ENCODE results near the gene CDR2L. TPM values are rescaled to one million over a fixed set of nuclear protein-coding genes. Genes with fewer than 3 reads are reported as not detected.

Gene CDR2L
- total RNA-seq, 1 donor from 2014 or later: 34.9 TPM

GRCh38 chr17:75032720-75033280 is 45.4 kb downstream of the CDR2L start:
- Mint-ChIP-seq H3K27me3 (peaks cover 22% of the 10 kb centered on the region), H3K36me3 (peaks cover 3% of the 10 kb centered on the region), H3K27ac (peak overlapping the region; percentile 100), H3K4me3 (peak overlapping the region; percentile 94), H3K9me3 (no peaks in the 10 kb centered on the region), H3K4me1 (ENCODE audit: unreplicated experiment) (peaks cover 17% of the 10 kb centered on the region)
- no peak for DNase-seq (ENCODE audit: extremely low spot score, unreplicated experiment)
- TF ChIP-seq, protein P1, sequence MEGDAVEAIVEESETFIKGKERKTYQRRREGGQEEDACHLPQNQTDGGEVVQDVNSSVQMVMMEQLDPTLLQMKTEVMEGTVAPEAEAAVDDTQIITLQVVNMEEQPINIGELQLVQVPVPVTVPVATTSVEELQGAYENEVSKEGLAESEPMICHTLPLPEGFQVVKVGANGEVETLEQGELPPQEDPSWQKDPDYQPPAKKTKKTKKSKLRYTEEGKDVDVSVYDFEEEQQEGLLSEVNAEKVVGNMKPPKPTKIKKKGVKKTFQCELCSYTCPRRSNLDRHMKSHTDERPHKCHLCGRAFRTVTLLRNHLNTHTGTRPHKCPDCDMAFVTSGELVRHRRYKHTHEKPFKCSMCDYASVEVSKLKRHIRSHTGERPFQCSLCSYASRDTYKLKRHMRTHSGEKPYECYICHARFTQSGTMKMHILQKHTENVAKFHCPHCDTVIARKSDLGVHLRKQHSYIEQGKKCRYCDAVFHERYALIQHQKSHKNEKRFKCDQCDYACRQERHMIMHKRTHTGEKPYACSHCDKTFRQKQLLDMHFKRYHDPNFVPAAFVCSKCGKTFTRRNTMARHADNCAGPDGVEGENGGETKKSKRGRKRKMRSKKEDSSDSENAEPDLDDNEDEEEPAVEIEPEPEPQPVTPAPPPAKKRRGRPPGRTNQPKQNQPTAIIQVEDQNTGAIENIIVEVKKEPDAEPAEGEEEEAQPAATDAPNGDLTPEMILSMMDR (conservative IDR thresholded peaks at IDR 0.05): no peak

DNA sequence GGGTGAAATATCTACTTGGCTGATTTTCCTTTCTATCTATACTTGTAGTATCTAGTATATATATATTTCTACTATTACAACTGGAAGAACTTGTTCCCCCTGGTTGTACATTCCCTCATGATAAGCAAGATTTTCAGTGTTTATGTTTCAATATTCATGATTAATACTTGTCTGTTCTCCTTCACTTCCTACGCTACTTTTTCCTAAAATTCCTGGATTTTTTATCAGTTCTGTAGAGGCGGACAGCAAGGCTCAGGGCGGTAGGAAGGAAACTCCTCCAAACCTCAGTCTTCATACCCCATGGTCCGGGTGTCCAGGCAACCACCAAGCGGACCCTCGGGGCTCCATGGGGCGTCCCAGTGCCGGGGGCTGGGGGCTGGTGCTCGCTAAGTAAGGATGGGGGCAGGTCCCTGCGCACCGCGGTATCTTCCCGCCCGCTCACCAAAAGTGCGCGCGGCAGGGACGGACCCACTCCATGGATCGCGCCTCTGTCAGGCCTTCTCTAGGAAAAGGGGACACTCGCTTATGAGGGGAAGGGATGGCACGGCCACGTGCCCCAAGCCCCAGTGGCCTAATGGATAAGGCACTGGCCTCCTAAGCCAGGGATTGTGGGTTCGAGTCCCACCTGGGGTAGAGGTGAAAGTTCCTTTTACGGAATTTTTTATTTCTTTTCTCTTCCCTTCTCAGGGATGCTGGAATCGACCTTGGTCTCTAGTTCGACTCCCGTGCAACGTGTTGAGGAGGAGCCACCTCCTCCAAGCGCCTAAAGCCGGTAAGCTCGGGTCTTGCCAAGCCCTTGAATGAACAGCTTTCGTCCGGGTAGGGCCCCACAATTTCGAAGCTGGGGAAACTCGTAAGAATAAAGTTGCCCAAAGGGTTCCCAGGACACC is 46.2 kb downstream of the CDR2L start:
- Mint-ChIP-seq H3K4me3 (peak overlapping the region; percentile 94), H3K27me3 (peaks cover 22% of the 10 kb centered on the region), H3K27ac (peak overlapping the region; percentile 100), H3K4me1 (ENCODE audit: unreplicated experiment) (peaks cover 17% of the 10 kb centered on the region), H3K9me3 (no peaks in the 10 kb centered on the region), H3K36me3 (peaks cover 3% of the 10 kb centered on the region)
- peak; percentile 99 for DNase-seq (ENCODE audit: extremely low spot score, unreplicated experiment)
- TF ChIP-seq, protein P1 (conservative IDR thresholded peaks at IDR 0.05): no peak

GRCh38 chr17:75034236-75034908 is 46.9 kb downstream of the CDR2L start:
- TF ChIP-seq, protein P1 (conservative IDR thresholded peaks at IDR 0.05): peak; percentile 39
- Mint-ChIP-seq H3K27ac (peak overlapping the region; percentile 100), H3K36me3 (peaks cover 7% of the 10 kb centered on the region), H3K4me3 (peak overlapping the region; percentile 94), H3K9me3 (no peaks in the 10 kb centered on the region), H3K4me1 (ENCODE audit: unreplicated experiment) (peaks cover 17% of the 10 kb centered on the region), H3K27me3 (peaks cover 22% of the 10 kb centered on the region)
- DNase-seq (ENCODE audit: extremely low spot score, unreplicated experiment): peak; percentile 93

DNA sequence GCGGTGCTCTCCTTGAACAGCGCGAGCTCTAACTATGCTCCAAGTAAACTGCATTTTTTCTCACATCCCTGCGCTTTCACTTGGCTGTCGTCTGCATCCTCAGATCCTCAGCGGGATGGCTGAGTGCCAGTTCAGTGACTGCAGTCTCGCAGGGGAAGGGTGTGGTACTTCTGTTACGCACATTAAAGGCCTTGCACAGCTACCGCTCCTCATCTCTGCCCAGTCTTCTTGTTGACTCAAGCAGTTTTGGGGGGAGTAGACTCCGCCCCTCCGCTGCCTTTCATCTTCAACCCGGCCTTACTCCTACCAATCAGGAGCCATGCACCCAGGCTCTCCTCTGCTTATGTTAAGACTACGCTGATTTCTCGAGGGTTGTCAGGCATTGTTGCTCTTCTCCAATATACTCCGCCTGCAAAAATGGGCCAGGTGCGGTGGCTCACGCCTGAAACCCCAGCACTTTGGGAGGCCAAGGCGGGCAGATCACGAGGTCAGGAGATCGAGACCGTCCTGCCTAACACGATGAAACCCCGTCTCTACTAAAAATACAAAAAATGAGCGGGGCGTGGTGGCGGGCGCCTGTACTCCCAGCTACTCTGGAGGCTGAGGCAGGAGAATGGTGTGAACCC is 49.3 kb downstream of the CDR2L start:
- Mint-ChIP-seq H3K27me3 (peaks cover 22% of the 10 kb centered on the region), H3K4me1 (ENCODE audit: unreplicated experiment) (peaks cover 17% of the 10 kb centered on the region), H3K9me3 (no peaks in the 10 kb centered on the region), H3K27ac (peak overlapping the region; percentile 100), H3K36me3 (peaks cover 17% of the 10 kb centered on the region), H3K4me3 (peak overlapping the region; percentile 68)
- DNase-seq (ENCODE audit: extremely low spot score, unreplicated experiment): no peak
- TF ChIP-seq, protein P1 (conservative IDR thresholded peaks at IDR 0.05): no peak

DNA sequence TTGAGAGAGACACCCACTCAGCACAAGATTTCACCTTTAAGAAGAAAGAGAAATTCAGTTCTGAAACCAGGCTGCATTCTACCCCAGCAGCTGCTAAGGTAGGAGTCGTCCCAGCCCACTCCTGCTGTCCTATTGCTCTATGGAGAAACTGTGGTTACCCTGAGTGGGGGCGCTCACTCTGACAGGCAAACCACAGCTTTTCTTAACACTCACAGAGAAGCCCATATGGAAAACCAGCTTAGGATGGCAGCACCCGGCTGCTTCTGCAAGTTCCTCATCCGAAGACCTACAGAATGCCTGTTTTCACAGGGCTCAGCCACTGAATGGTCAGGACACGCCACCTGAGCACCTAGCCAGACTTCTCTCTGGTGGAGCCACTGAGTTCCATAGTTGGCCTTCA is 51.8 kb downstream of the CDR2L start:
- H3K9me3 Mint-ChIP-seq: no peaks in the 10 kb centered on the region
- no peak for DNase-seq (ENCODE audit: extremely low spot score, unreplicated experiment)
- no peak overlapping the region for H3K4me3 Mint-ChIP-seq
- peaks cover 8% of the 10 kb centered on the region for H3K4me1 Mint-ChIP-seq (ENCODE audit: unreplicated experiment)
- TF ChIP-seq, protein P1 (conservative IDR thresholded peaks at IDR 0.05): no peak
- H3K27me3 Mint-ChIP-seq: peaks cover 10% of the 10 kb centered on the region
- peaks cover 17% of the 10 kb centered on the region for H3K36me3 Mint-ChIP-seq
- no peak overlapping the region for H3K27ac Mint-ChIP-seq
